Parathyroid adenoma (tissue), 2 donors: ENCODE measurements around the gene KAZN.

Experiments used
- H2AFZ ChIP-seq: fragments of 300-600 bp; sonication (generic); one replicate; pipeline ENCODE4 v1.7.0; 2017; ENCODE audit warnings: antibody characterized with exemption, mild to moderate bottlenecking
- H3K27ac ChIP-seq: fragments of 300-600 bp; sonication (generic); one replicate; pipeline ENCODE4 v1.7.0; 2017
- H3K27me3 ChIP-seq: fragments of 300-600 bp; sonication (generic); one replicate; pipeline ENCODE4 v1.7.0; 2017; ENCODE audit warnings: low read length; ENCODE audit not compliant: control insufficient read depth, insufficient read depth
- H3K36me3 ChIP-seq: fragments of 300-600 bp; sonication (generic); one replicate; pipeline ENCODE4 v1.7.0; 2017; ENCODE audit warnings: low read length; ENCODE audit not compliant: control insufficient read depth, insufficient read depth
- H3K4me1 ChIP-seq: fragments of 300-600 bp; sonication (generic); one replicate; pipeline ENCODE4 v1.7.0; 2017; ENCODE audit warnings: control low read depth
- H3K4me2 ChIP-seq: fragments of 300-600 bp; sonication (generic); one replicate; pipeline ENCODE4 v1.7.0; 2017; ENCODE audit warnings: low read length
- H3K4me3 ChIP-seq: fragments of 300-600 bp; sonication (generic); one replicate; pipeline ENCODE4 v1.7.0; 2017; ENCODE audit warnings: low read depth, low read length
- H3K79me2 ChIP-seq: fragments of 300-600 bp; sonication (generic); one replicate; pipeline ENCODE4 v1.7.0; 2017; ENCODE audit warnings: control low read depth
- H3K9ac ChIP-seq: fragments of 300-600 bp; sonication (generic); one replicate; pipeline ENCODE4 v1.7.0; 2017; ENCODE audit warnings: mild to moderate bottlenecking
- H3K9me3 ChIP-seq: fragments of 300-600 bp; sonication (generic); one replicate; pipeline ENCODE4 v1.7.0; 2017; ENCODE audit warnings: low read length; ENCODE audit not compliant: control insufficient read depth
- CTCF ChIP-seq: fragments of 300-600 bp; sonication (generic); IDR thresholded peaks from one replicate; pipeline ENCODE4 v1.7.0; 2017; ENCODE audit warnings: antibody characterized with exemption, mild to moderate bottlenecking
- donor health status: primary hyperparathyroidism.

Gene KAZN

GRCh38 chr1:14812189-14812588 is 213.7 kb downstream of the KAZN start:
- no peaks in the 10 kb centered on the region for H3K79me2 ChIP-seq
- no peak overlapping the region for H3K4me2 ChIP-seq
- H3K27me3 ChIP-seq = no peaks in the 10 kb centered on the region
- H3K27ac ChIP-seq = no peak overlapping the region
- H3K9me3 ChIP-seq = no peaks in the 10 kb centered on the region
- TF ChIP-seq CTCF = no peak
- no peaks in the 10 kb centered on the region for H3K4me1 ChIP-seq
- H3K9ac ChIP-seq = no peak overlapping the region
- H3K4me3 ChIP-seq = no peak overlapping the region
- no peaks in the 10 kb centered on the region for H3K36me3 ChIP-seq
- no peak overlapping the region for H2AFZ ChIP-seq

- H3K27ac ChIP-seq = no peak overlapping the region
Measured at GRCh38 chr1:14815175-14815877, 216.8 kb downstream of the KAZN start.

GRCh38 chr1:14817223-14818170 is 219.0 kb downstream of the KAZN start:
- H3K9me3 ChIP-seq = no peaks in the 10 kb centered on the region
- H3K79me2 ChIP-seq = no peaks in the 10 kb centered on the region
- H3K4me2 ChIP-seq = no peak overlapping the region
- H3K4me3 ChIP-seq = no peak overlapping the region
- H3K4me1 ChIP-seq = no peaks in the 10 kb centered on the region
- H3K9ac ChIP-seq = no peak overlapping the region
- no peaks in the 10 kb centered on the region for H3K27me3 ChIP-seq
- H3K36me3 ChIP-seq = no peaks in the 10 kb centered on the region
- TF ChIP-seq CTCF = no peak
- H2AFZ ChIP-seq = no peak overlapping the region
- H3K27ac ChIP-seq = no peak overlapping the region

More at GRCh38 chr1:14815175-14815877, 216.8 kb downstream of the KAZN start:
- no peaks in the 10 kb centered on the region for H3K36me3 ChIP-seq
- H3K4me2 ChIP-seq = no peak overlapping the region
- H3K4me1 ChIP-seq = no peaks in the 10 kb centered on the region
- no peaks in the 10 kb centered on the region for H3K79me2 ChIP-seq
- TF ChIP-seq CTCF = no peak
- H2AFZ ChIP-seq = no peak overlapping the region
- no peak overlapping the region for H3K9ac ChIP-seq
- H3K4me3 ChIP-seq = no peak overlapping the region
- H3K9me3 ChIP-seq = no peaks in the 10 kb centered on the region
- no peaks in the 10 kb centered on the region for H3K27me3 ChIP-seq

GRCh38 chr1:14820295-14821085 is 222.0 kb downstream of the KAZN start:
- H2AFZ ChIP-seq = no peak overlapping the region
- TF ChIP-seq CTCF = no peak

More at GRCh38 chr1:14820295-14821085, 222.0 kb downstream of the KAZN start:
- no peak overlapping the region for H3K4me2 ChIP-seq
- H3K36me3 ChIP-seq = no peaks in the 10 kb centered on the region
- no peak overlapping the region for H3K27ac ChIP-seq
- H3K4me1 ChIP-seq = no peaks in the 10 kb centered on the region
- H3K9ac ChIP-seq = no peak overlapping the region
- no peaks in the 10 kb centered on the region for H3K27me3 ChIP-seq
- H3K4me3 ChIP-seq = no peak overlapping the region
- no peaks in the 10 kb centered on the region for H3K9me3 ChIP-seq
- no peaks in the 10 kb centered on the region for H3K79me2 ChIP-seq
